Measurements from ENCODE around the gene KLHDC8B. TPM values are rescaled to one million over a fixed set of nuclear protein-coding genes. Genes with fewer than 3 reads are reported as not detected.

Gene KLHDC8B
- total and polyA plus RNA-seq, 10 of the 15 experiments (the other 5 are each of a cell fraction or from before 2014, with no cell fraction given), result 0.31 to 1.5 (median 0.85) TPM; not detected in 1

DNA sequence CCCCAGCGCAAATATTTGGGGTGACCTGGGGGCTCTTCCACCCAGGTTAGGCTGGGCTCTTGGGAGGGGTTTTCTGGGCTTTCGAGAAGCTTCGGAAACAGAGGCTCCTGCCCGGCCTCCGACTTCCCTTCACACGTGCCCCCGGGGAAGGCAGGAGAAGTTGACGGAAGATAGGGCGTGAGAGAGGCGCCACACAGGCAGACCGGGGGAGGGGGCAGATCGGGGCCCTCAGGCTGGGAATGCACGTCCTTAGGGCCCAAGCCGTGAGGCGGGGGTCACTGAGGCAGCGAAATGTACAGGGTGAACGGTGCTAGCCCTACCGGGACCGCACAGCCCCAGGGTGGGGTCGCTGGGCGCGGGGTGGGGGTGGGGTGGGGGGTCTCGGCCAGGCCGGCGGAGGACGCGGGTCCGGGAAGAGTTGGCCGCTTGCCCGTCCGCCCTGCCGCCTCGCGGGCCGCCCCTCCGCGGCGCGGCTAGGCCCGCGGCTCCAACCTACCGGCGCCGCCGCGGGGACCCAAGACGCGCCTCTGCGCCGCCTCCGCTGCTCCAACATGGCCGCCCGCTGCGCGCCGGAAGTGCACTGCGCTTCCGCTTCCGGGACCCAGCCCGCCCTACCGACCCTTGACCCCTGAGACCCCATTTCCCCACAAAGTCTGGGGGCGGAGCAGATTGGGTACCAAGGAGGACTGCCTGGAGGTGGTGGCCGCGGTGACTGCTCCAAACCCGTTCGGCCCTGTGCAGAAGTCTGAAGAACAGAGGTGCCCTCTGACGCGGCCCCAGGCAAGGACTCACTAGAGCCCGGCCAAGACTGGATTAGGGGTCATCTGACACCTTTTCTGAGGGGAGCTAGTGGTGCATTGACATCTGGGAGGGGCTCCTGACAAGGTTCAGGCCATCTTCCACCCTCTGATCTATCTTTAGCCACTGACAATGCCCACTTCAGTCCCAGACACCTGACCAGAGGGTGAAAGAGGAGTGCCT is 5.3 kb upstream of the KLHDC8B start, which contains the start of gene CCDC71 (continued):
- TF ChIP-seq, protein P1, sequence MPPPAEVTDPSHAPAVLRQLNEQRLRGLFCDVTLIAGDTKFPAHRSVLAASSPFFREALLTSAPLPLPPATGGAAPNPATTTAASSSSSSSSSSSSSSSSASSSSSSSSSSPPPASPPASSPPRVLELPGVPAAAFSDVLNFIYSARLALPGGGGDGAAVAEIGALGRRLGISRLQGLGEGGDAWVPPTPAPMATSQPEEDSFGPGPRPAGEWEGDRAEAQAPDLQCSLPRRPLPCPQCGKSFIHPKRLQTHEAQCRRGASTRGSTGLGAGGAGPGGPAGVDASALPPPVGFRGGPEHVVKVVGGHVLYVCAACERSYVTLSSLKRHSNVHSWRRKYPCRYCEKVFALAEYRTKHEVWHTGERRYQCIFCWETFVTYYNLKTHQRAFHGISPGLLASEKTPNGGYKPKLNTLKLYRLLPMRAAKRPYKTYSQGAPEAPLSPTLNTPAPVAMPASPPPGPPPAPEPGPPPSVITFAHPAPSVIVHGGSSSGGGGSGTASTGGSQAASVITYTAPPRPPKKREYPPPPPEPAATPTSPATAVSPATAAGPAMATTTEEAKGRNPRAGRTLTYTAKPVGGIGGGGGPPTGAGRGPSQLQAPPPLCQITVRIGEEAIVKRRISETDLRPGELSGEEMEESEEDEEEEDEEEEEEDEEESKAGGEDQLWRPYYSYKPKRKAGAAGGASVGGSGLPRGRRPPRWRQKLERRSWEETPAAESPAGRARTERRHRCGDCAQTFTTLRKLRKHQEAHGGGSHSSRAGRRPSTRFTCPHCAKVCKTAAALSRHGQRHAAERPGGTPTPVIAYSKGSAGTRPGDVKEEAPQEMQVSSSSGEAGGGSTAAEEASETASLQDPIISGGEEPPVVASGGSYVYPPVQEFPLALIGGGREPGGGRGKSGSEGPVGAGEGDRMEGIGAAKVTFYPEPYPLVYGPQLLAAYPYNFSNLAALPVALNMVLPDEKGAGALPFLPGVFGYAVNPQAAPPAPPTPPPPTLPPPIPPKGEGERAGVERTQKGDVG (CRISPR knock-in tag; IDR thresholded peaks at IDR 0.05), result no peak
- no peak for TF ChIP-seq MYB (IDR thresholded peaks at IDR 0.05; ENCODE audit: borderline replicate concordance, low read depth, low read length)
- no peak for TF ChIP-seq CHD4 (IDR thresholded peaks at IDR 0.05)
- TF ChIP-seq, protein P2, sequence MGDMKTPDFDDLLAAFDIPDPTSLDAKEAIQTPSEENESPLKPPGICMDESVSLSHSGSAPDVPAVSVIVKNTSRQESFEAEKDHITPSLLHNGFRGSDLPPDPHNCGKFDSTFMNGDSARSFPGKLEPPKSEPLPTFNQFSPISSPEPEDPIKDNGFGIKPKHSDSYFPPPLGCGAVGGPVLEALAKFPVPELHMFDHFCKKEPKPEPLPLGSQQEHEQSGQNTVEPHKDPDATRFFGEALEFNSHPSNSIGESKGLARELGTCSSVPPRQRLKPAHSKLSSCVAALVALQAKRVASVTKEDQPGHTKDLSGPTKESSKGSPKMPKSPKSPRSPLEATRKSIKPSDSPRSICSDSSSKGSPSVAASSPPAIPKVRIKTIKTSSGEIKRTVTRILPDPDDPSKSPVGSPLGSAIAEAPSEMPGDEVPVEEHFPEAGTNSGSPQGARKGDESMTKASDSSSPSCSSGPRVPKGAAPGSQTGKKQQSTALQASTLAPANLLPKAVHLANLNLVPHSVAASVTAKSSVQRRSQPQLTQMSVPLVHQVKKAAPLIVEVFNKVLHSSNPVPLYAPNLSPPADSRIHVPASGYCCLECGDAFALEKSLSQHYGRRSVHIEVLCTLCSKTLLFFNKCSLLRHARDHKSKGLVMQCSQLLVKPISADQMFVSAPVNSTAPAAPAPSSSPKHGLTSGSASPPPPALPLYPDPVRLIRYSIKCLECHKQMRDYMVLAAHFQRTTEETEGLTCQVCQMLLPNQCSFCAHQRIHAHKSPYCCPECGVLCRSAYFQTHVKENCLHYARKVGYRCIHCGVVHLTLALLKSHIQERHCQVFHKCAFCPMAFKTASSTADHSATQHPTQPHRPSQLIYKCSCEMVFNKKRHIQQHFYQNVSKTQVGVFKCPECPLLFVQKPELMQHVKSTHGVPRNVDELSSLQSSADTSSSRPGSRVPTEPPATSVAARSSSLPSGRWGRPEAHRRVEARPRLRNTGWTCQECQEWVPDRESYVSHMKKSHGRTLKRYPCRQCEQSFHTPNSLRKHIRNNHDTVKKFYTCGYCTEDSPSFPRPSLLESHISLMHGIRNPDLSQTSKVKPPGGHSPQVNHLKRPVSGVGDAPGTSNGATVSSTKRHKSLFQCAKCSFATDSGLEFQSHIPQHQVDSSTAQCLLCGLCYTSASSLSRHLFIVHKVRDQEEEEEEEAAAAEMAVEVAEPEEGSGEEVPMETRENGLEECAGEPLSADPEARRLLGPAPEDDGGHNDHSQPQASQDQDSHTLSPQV (IDR thresholded peaks at IDR 0.05), result no peak; the same call in 1 of the 2 replicates
- peak; percentile 57 for TF ChIP-seq SIX5 (IDR thresholded peaks at IDR 0.05; ENCODE audit: low read depth, low read length, severe bottlenecking)
- TF ChIP-seq, protein P3, sequence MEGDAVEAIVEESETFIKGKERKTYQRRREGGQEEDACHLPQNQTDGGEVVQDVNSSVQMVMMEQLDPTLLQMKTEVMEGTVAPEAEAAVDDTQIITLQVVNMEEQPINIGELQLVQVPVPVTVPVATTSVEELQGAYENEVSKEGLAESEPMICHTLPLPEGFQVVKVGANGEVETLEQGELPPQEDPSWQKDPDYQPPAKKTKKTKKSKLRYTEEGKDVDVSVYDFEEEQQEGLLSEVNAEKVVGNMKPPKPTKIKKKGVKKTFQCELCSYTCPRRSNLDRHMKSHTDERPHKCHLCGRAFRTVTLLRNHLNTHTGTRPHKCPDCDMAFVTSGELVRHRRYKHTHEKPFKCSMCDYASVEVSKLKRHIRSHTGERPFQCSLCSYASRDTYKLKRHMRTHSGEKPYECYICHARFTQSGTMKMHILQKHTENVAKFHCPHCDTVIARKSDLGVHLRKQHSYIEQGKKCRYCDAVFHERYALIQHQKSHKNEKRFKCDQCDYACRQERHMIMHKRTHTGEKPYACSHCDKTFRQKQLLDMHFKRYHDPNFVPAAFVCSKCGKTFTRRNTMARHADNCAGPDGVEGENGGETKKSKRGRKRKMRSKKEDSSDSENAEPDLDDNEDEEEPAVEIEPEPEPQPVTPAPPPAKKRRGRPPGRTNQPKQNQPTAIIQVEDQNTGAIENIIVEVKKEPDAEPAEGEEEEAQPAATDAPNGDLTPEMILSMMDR (IDR thresholded peaks at IDR 0.05 in 2 of 3, conservative IDR thresholded peaks at IDR 0.05 in 1 of 3; ENCODE audit: control insufficient read depth in 2 of 3, extremely low read depth in 1 of 3, insufficient read depth in 1 of 3, low read depth in 3 of 3, low read length in 3 of 3), result no peak
- TF ChIP-seq STAT1 (conservative IDR thresholded peaks at IDR 0.05), result no peak
- TF ChIP-seq, protein P4, sequence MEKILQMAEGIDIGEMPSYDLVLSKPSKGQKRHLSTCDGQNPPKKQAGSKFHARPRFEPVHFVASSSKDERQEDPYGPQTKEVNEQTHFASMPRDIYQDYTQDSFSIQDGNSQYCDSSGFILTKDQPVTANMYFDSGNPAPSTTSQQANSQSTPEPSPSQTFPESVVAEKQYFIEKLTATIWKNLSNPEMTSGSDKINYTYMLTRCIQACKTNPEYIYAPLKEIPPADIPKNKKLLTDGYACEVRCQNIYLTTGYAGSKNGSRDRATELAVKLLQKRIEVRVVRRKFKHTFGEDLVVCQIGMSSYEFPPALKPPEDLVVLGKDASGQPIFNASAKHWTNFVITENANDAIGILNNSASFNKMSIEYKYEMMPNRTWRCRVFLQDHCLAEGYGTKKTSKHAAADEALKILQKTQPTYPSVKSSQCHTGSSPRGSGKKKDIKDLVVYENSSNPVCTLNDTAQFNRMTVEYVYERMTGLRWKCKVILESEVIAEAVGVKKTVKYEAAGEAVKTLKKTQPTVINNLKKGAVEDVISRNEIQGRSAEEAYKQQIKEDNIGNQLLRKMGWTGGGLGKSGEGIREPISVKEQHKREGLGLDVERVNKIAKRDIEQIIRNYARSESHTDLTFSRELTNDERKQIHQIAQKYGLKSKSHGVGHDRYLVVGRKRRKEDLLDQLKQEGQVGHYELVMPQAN (conservative IDR thresholded peaks at IDR 0.05), result 0 out of 2 replicates have a peak, but pooled peaks have one; percentile 45
- TF ChIP-seq, protein P5, sequence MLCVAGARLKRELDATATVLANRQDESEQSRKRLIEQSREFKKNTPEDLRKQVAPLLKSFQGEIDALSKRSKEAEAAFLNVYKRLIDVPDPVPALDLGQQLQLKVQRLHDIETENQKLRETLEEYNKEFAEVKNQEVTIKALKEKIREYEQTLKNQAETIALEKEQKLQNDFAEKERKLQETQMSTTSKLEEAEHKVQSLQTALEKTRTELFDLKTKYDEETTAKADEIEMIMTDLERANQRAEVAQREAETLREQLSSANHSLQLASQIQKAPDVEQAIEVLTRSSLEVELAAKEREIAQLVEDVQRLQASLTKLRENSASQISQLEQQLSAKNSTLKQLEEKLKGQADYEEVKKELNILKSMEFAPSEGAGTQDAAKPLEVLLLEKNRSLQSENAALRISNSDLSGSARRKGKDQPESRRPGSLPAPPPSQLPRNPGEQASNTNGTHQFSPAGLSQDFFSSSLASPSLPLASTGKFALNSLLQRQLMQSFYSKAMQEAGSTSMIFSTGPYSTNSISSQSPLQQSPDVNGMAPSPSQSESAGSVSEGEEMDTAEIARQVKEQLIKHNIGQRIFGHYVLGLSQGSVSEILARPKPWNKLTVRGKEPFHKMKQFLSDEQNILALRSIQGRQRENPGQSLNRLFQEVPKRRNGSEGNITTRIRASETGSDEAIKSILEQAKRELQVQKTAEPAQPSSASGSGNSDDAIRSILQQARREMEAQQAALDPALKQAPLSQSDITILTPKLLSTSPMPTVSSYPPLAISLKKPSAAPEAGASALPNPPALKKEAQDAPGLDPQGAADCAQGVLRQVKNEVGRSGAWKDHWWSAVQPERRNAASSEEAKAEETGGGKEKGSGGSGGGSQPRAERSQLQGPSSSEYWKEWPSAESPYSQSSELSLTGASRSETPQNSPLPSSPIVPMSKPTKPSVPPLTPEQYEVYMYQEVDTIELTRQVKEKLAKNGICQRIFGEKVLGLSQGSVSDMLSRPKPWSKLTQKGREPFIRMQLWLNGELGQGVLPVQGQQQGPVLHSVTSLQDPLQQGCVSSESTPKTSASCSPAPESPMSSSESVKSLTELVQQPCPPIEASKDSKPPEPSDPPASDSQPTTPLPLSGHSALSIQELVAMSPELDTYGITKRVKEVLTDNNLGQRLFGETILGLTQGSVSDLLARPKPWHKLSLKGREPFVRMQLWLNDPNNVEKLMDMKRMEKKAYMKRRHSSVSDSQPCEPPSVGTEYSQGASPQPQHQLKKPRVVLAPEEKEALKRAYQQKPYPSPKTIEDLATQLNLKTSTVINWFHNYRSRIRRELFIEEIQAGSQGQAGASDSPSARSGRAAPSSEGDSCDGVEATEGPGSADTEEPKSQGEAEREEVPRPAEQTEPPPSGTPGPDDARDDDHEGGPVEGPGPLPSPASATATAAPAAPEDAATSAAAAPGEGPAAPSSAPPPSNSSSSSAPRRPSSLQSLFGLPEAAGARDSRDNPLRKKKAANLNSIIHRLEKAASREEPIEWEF (IDR thresholded peaks at IDR 0.05; ENCODE audit: insufficient replicate concordance, low read depth, low read length), result no peak

All from GM12878 (cell line).